Body of pancreas (tissue), 4 donors: Measurements from ENCODE around the gene NCLN.

Experiments
- CTCF ChIP-seq, 7 experiments: fragments of 450-650 bp in 4 of 7; fragments of 200-600 bp in 3 of 7; sonication (generic) in 3 of 7; IDR thresholded peaks; one replicate each; pipeline ENCODE4 v1.5.1; 2016 to 2019; ENCODE audit warnings: antibody characterized with exemption in 7 of 7
- POLR2A ChIP-seq, 3 donors: fragments of 450-650 bp; IDR thresholded peaks; one replicate each; pipeline ENCODE4 v1.6.1; 2016; ENCODE audit warnings: antibody characterized with exemption in 3 of 3, mild to moderate bottlenecking in 2 of 3

- no peak for TF ChIP-seq CTCF (IDR thresholded peaks at IDR 0.05)
- peak in 1 of 3 donors; percentile 3 for TF ChIP-seq POLR2A (IDR thresholded peaks at IDR 0.05)
Observed at GRCh38 chr19:3186160-3186688, 494 bp downstream of the NCLN start.
